H1 (cell line): ENCODE measurements around the gene RUNX1. TPM values are rescaled to one million over a fixed set of nuclear protein-coding genes. Genes with fewer than 3 reads are reported as not detected.

ENCODE experiments used
- CTCF ChIA-PET: fragments of 300-600 bp; sonication (Branson Sonifier 250); formaldehyde crosslinking; loops from one replicate; lab custom pipeline; 2021; ENCODE audit not compliant: partially characterized antibody; lab: Charles Lee
- POLR2A ChIA-PET: fragments of 300-600 bp; sonication (Branson Sonifier 250); formaldehyde crosslinking; loops from one replicate; lab custom pipeline; 2021; ENCODE audit warnings: inconsistent platforms; ENCODE audit not compliant: partially characterized antibody; lab: Charles Lee
- DNase-seq, 2 experiments: peaks; one replicate each; pipeline versions ENCODE4 v3.0.0 to v3.0.0-alpha.2; 2010 to 2022; ENCODE audit warnings: low spot score in 2 of 2, low read depth in 1 of 2, mixed read lengths in 1 of 2
- FAIRE-seq: peaks from 2 replicates; lab custom pipeline; 2011; peaks lifted over from hg19 to GRCh38; lab: Jason Lieb, UNC
- H2AFZ ChIP-seq: 2 replicates; pipeline ENCODE4 v1.8.1; 2012; ENCODE audit warnings: low read length, inconsistent platforms
- H2AK5ac ChIP-seq: 2 replicates; pipeline ENCODE4 v1.6.1; 2013; ENCODE audit warnings: low read depth, low read length
- H2BK120ac ChIP-seq: replicated peaks from 2 replicates; pipeline ENCODE3; 2013; ENCODE audit warnings: low read depth, low read length, inconsistent platforms
- H2BK12ac ChIP-seq: 2 replicates; pipeline ENCODE4 v1.6.1; 2013; ENCODE audit warnings: low read depth, low read length
- H2BK15ac ChIP-seq: 2 replicates; pipeline ENCODE4 v1.6.1; 2013; ENCODE audit warnings: low read length
- H2BK20ac ChIP-seq: 2 replicates; pipeline ENCODE4 v1.6.1; 2013; ENCODE audit warnings: low read length
- H2BK5ac ChIP-seq: 2 replicates; pipeline ENCODE4 v1.6.1; 2013; ENCODE audit warnings: low read depth, low read length
- H3K14ac ChIP-seq: 2 replicates; pipeline ENCODE4 v1.6.1; 2013; ENCODE audit warnings: inconsistent platforms; ENCODE audit not compliant: insufficient read length
- H3K18ac ChIP-seq: 2 replicates; pipeline ENCODE4 v1.6.1; 2013; ENCODE audit warnings: low read length; ENCODE audit errors: extremely low read depth
- H3K23ac ChIP-seq: 2 replicates; pipeline ENCODE4 v1.6.1; 2013; ENCODE audit warnings: inconsistent platforms; ENCODE audit not compliant: insufficient read length
- H3K23me2 ChIP-seq: 2 replicates; pipeline ENCODE4 v1.6.1; 2013; ENCODE audit warnings: low read depth, low read length
- H3K27ac ChIP-seq: 2 replicates; pipeline ENCODE4 v1.6.1; 2011; ENCODE audit warnings: low read depth, low read length, inconsistent platforms
- H3K27me3 ChIP-seq, 4 experiments: replicated peaks in 1 of 4; 1 replicate in 1 of 4; 2 replicates in 3 of 4; pipeline versions ENCODE4 v1.6.1 to v1.8.1; 2011 to 2013; ENCODE audit warnings: low read length in 3 of 4, mild to moderate bottlenecking in 3 of 4, inconsistent platforms in 2 of 4, mixed read lengths in 2 of 4, moderate library complexity in 1 of 4; ENCODE audit not compliant: control insufficient read depth in 3 of 4, insufficient read depth in 3 of 4; ENCODE audit errors: extremely low read depth in 1 of 4
- H3K36me3 ChIP-seq, 4 experiments: 2 replicates each; pipeline versions ENCODE4 v1.6.1 to v1.8.1; 2011 to 2013; ENCODE audit warnings: mild to moderate bottlenecking in 4 of 4, low read length in 3 of 4, moderate library complexity in 2 of 4, control low read depth in 1 of 4, inconsistent platforms in 1 of 4; ENCODE audit not compliant: insufficient read depth in 4 of 4, control insufficient read depth in 2 of 4
- H3K4ac ChIP-seq: replicated peaks from 2 replicates; pipeline ENCODE3; 2013; ENCODE audit warnings: low read length, low read depth, mixed read lengths, inconsistent platforms; ENCODE audit not compliant: insufficient read length
- H3K4me1 ChIP-seq, 4 experiments: replicated peaks in 1 of 4; 1 replicate in 1 of 4; 2 replicates in 3 of 4; pipeline versions ENCODE4 v1.6.1 to v1.8.1; 2011 to 2013; ENCODE audit warnings: low read length in 3 of 4, inconsistent platforms in 2 of 4, mixed read lengths in 1 of 4; ENCODE audit not compliant: insufficient read depth in 4 of 4, control insufficient read depth in 3 of 4
- H3K4me2 ChIP-seq, 2 experiments: 2 replicates each; pipeline versions ENCODE4 v1.6.1 to v1.8.1; 2011 to 2013; ENCODE audit warnings: low read depth in 2 of 2, low read length in 2 of 2, control low read depth in 1 of 2, inconsistent platforms in 1 of 2, mild to moderate bottlenecking in 1 of 2; ENCODE audit not compliant: insufficient read depth in 1 of 2
- H3K4me3 ChIP-seq, 4 experiments: fragments of 200-600, 300-600 bp in 1 of 4; sonication (generic), shearing (Covaris generic), sonication (Bioruptor Twin) in 1 of 4; 2 replicates each; pipeline versions ENCODE4 v1.5.1 to v1.8.1; 2011 to 2016; ENCODE audit warnings: low read length in 4 of 4, low read depth in 3 of 4, control low read depth in 2 of 4, inconsistent platforms in 2 of 4, mild to moderate bottlenecking in 2 of 4, mixed read lengths in 1 of 4, moderate library complexity in 1 of 4; ENCODE audit not compliant: insufficient read depth in 2 of 4; ENCODE audit errors: extremely low read depth in 1 of 4
- H3K56ac ChIP-seq: replicated peaks from 2 replicates; pipeline ENCODE3; 2013; ENCODE audit warnings: low read depth, mild to moderate bottlenecking, mixed read lengths, low read length, inconsistent platforms; ENCODE audit not compliant: insufficient read length
- H3K79me1 ChIP-seq: 2 replicates; pipeline ENCODE4 v1.6.1; 2013; ENCODE audit warnings: low read depth, low read length, control low read depth
- H3K79me2 ChIP-seq, 2 experiments: 2 replicates each; pipeline versions ENCODE4 v1.6.1 to v1.8.1; 2012 to 2013; ENCODE audit warnings: low read length in 2 of 2, mild to moderate bottlenecking in 2 of 2, inconsistent platforms in 1 of 2; ENCODE audit not compliant: insufficient read depth in 2 of 2, control insufficient read depth in 1 of 2
- H3K9ac ChIP-seq, 4 experiments: replicated peaks in 1 of 4; 1 replicate in 1 of 4; 2 replicates in 3 of 4; pipeline versions ENCODE4 v1.6.1 to v1.8.1; 2011 to 2013; ENCODE audit warnings: low read depth in 3 of 4, low read length in 3 of 4, control low read depth in 2 of 4, mild to moderate bottlenecking in 2 of 4, moderate library complexity in 2 of 4, inconsistent platforms in 1 of 4; ENCODE audit errors: extremely low read depth in 1 of 4
- H3K9me3 ChIP-seq, 2 experiments: 2 replicates each; pipeline versions ENCODE4 v1.6.1 to v1.8.1; 2012 to 2013; ENCODE audit warnings: mild to moderate bottlenecking in 2 of 2, moderate library complexity in 2 of 2, control low read depth in 1 of 2, inconsistent platforms in 1 of 2, low read depth in 1 of 2, low read length in 1 of 2, mixed read lengths in 1 of 2; ENCODE audit not compliant: insufficient read depth in 2 of 2
- H4K20me1 ChIP-seq, 2 experiments: replicated peaks in 1 of 2; 2 replicates each; pipeline versions ENCODE3 to v1.8.1; 2011 to 2013; ENCODE audit warnings: inconsistent platforms in 2 of 2, low read length in 2 of 2, mild to moderate bottlenecking in 1 of 2; ENCODE audit not compliant: insufficient read depth in 2 of 2, control insufficient read depth in 1 of 2
- H4K5ac ChIP-seq: 2 replicates; pipeline ENCODE4 v1.6.1; 2013; ENCODE audit warnings: low read length, low read depth, mixed read lengths, inconsistent platforms; ENCODE audit not compliant: insufficient read length
- H4K8ac ChIP-seq: 2 replicates; pipeline ENCODE4 v1.8.0; 2013; ENCODE audit warnings: mild to moderate bottlenecking, moderate library complexity, low read length, inconsistent platforms; ENCODE audit not compliant: insufficient read depth; ENCODE audit errors: extremely low read depth
- H4K91ac ChIP-seq: replicated peaks from 2 replicates; pipeline ENCODE3; 2013; ENCODE audit warnings: low read length, mixed read lengths, inconsistent platforms; ENCODE audit not compliant: insufficient read length
- CEBPB ChIP-seq: IDR thresholded peaks from 2 replicates; pipeline ENCODE4 v1.6.1; 2012; ENCODE audit warnings: low read depth, low read length
- KDM1A ChIP-seq: fragments of 200-600, 300-600 bp; sonication (generic); IDR thresholded peaks from 2 replicates; pipeline ENCODE4 v1.7.1; 2016; ENCODE audit warnings: mild to moderate bottlenecking, low read length, borderline replicate concordance
- WGBS, 2 experiments: shearing (Covaris generic) in 1 of 2; methylation state at CpG; one replicate each; pipeline versions ENCODE4 v1.1.6 to v1.1.7; 2013 to 2015; ENCODE audit warnings: low lambda C conversion rate in 2 of 2, mixed read lengths in 2 of 2, inconsistent platforms in 1 of 2, low coverage in 1 of 2, missing lambda C conversion rate in 1 of 2; ENCODE audit not compliant: insufficient replicate concordance in 2 of 2, insufficient coverage in 1 of 2, insufficient read length in 1 of 2; ENCODE audit errors: extremely low coverage in 1 of 2, missing lambda C conversion rate in 1 of 2; 5-methylcytosine and 5-hydroxymethylcytosine counted together
- polyA plus RNA-seq, 7 experiments: library from polyadenylated mRNA; depleted of rRNA in 3 of 7; stranded (reverse) in 5 of 7; unstranded in 2 of 7; fragments of >200 nt in 5 of 7; fragments of 200-250 nt in 2 of 7; gene quantifications; 1 replicate in 5 of 7; 2 replicates in 1 of 7; 4 replicates in 1 of 7; pipeline versions ENCODE4 v1.2.1 to v1.2.3, GENCODE V29; 2011 to 2013; ENCODE audit warnings: missing spikeins in 2 of 7, mixed read lengths in 2 of 7
- total RNA-seq: library from RNA; stranded (reverse); fragmentation: NEBNext Ultra II Directional; extraction: Animal tissue kit (Norgen Biotek cat#: 25700); gene quantifications from 2 replicates; pipeline ENCODE4 v1.2.1, GENCODE V29; 2021

The RUNX1 gene
- total and polyA plus RNA-seq, 2 of the 8 experiments (the other 6 are each of a cell fraction or from before 2014, with no cell fraction given) = 0.20 to 0.60 TPM

DNA sequence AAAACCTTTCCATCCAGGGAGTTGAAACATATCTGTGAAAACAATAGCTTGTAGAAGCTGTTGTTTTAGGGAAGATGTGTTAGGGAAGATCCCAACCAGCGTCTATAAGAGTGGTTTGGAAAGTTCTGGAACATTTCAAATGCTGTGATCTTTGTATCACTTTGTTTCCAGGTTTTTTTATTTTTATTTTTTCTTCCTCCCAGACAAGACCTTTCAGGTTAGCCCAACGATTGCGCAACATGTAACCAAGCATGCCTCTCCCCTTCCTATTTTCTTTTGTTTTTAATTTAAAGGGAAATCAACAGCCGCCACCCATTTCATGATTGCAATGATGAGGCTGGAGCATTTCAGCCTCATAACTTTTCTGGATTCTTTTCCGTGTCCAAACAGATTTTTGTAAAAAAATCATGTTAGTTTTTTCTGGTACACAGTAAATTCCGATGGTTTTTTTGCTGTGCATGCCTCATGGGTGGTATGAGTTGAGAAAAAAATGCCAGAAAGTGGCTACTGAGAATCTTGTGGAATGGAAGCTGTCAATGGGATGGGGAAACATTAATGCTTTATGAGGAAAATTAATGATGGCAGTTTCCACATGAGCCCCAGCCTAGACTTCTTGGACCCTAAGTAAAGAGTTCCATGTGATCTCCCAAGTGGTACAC is 109.3 kb downstream of the RUNX1 start:
- WGBS, 2 experiments = 90% methylated on average over 6 of the region's 6 CpGs; no CpG with 5 or more reads in 1 of the 2 experiments
- H3K4me1 ChIP-seq = no peaks in the 10 kb centered on the region
- POLR2A ChIA-PET = no interaction called here
- DNase-seq (no peak), FAIRE-seq (no peak)
- TF ChIP-seq CEBPB = peak; percentile 99
- TF ChIP-seq KDM1A = no peak
- H4K20me1 ChIP-seq = no peaks in the 10 kb centered on the region
- no peaks in the 10 kb centered on the region; a peak in 1 of 8 replicates for H3K36me3 ChIP-seq
- no peak overlapping the region for H3K9ac ChIP-seq
- H2BK5ac ChIP-seq = no peak overlapping the region
- peaks cover 0 to 2% (median 0%) of the 10 kb centered on the region in 4 experiments; a peak in 1 of 7 replicates for H3K27me3 ChIP-seq
- H3K27ac ChIP-seq = no peak overlapping the region
- H3K79me1 ChIP-seq = no peaks in the 10 kb centered on the region
- no peaks in the 10 kb centered on the region for H3K79me2 ChIP-seq
- no peak overlapping the region for H3K56ac ChIP-seq
- no peak overlapping the region for H4K8ac ChIP-seq
- no peak overlapping the region for H2BK15ac ChIP-seq
- no peak overlapping the region for H4K5ac ChIP-seq
- no peak overlapping the region for H2BK12ac ChIP-seq
- CTCF ChIA-PET = no interaction called here
- H2BK120ac ChIP-seq = no peak overlapping the region
- no peak overlapping the region for H3K14ac ChIP-seq
- no peak overlapping the region for H3K4ac ChIP-seq
- no peaks in the 10 kb centered on the region for H3K9me3 ChIP-seq
- no peak overlapping the region for H4K91ac ChIP-seq
- no peak overlapping the region for H3K18ac ChIP-seq
- H3K4me3 ChIP-seq = no peak overlapping the region
- H2BK20ac ChIP-seq = no peak overlapping the region
- H2AFZ ChIP-seq = no peak overlapping the region
- no peak overlapping the region for H3K23ac ChIP-seq
- no peaks in the 10 kb centered on the region for H3K23me2 ChIP-seq
- no peak overlapping the region for H3K4me2 ChIP-seq
- no peak overlapping the region for H2AK5ac ChIP-seq
